Measurements from ENCODE around the gene FBXW10B.

DNA sequence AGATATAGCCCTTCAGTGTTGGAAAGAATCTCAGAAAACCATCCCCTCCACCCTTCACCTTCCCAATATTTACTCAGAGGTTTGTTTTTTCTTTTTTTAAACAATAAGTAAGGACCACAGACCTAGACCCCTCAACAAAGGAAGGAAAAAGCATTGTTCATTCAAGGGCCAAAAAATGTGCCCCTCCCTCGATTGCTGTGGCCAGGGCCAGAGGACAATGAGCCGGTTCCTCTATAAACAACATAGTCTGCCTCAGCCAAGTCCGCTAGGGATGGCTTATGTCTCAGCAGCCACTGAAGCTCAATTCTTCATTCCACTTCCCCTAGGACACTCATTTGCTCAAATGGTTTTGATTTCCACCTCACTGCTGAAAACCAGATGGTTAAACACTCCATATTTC lies 40.6 kb upstream of the FBXW10B start:
- no peak for TF ChIP-seq POLR2A (IDR thresholded peaks at IDR 0.05; ENCODE audit: low read depth, low read length)
- no peak for TF ChIP-seq POLR2AphosphoS5 (IDR thresholded peaks at IDR 0.05; ENCODE audit: low read depth, low read length)
